Measurements from ENCODE around the gene NHERF2. TPM values are rescaled to one million over a fixed set of nuclear protein-coding genes. Genes with fewer than 3 reads are reported as not detected.
A peak's percentile ranks its signal among the peaks of the same experiment; 100 is the strongest.
"Not testable (repeated sequence)": the region's sequence is repeated elsewhere in the genome, so short reads cannot be mapped to it uniquely, and the experiment has no call there.

Gene NHERF2
- polyA plus RNA-seq, 2 of the 4 experiments (the other 2 are of a cell fraction), result 32.3 to 35.0 TPM

DNA sequence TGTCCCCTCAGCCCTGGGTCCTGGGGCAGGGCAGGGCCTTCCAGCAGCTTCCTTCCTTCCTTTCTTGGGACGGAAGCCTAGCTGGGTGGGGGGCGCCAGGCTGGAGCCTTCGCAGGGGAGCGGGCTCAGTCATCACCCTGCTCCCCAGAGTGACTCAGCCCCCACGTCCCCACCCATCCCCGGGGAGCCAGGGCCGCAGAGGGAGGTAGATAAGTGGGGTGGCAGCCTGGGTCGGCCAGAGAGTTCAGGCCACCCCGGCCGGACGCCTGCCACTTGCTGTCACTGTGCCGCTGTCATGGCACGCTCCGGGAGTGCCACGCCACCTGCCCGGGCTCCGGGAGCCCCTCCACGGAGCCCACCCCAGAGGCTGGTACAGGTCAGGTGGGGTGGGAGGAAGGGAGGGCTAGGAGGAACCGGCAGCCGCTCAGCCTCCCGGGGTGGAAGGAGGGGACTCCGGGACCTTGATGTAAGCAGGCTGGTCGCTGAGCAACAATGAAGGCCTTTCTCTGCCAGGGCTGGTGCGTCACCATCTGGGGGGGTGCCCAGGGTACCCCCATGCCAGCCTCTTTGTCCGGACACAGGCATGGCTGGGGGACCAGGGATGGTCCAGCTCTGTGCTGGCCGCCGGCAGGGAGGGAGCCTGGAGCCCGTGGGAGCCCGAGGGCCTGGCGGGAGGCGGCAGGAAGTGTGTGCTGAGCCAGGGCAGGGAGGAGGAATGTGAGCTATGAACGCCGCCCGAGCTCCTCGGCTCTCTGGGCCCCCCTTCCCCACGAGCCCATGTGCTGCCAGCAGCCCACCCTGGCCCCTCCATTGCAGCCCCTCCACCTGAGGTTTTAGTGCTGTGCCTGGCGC, 6.6 kb downstream of the NHERF2 start:
- peak; percentile 55 to 69 for ATAC-seq
- peak in 1 of 2 experiments; percentile 65 for DNase-seq (ENCODE audit: low read depth in 1 of 2, low spot score in 1 of 2)
- Histone ChIP-seq H3K4me3 (peak overlapping the region; percentile 25; the same call in 2 of the 3 replicates), H3K27ac (peak overlapping the region; percentile 82 to 90), H3K4me1 (peaks cover 62% of the 10 kb centered on the region), H3K9me3 (no peaks in the 10 kb centered on the region), H3K4me2 (peak overlapping the region; percentile 66)
- 22% methylated on average over 18 of the region's 37 CpGs for WGBS (ENCODE audit: missing lambda C conversion rate)
- no peak for FAIRE-seq
- ChIA-PET CTCF (interaction anchor here (0.6 to 3.2 kb wide), 5 partner anchors 10 to 30 kb away, joined by 3 to 21 read pairs (median 4); no protein-coding TSS in a partner anchor), POLR2A (interaction anchor here (0.6 kb wide), 1 partner anchor 69 kb away, joined by 3 read pairs; no protein-coding TSS in a partner anchor)
- no peak for TF ChIP-seq RFX5 (IDR thresholded peaks at IDR 0.05)
- no peak for TF ChIP-seq EHMT2 (IDR thresholded peaks at IDR 0.05; ENCODE audit: low read depth)
- TF ChIP-seq POLR2A (IDR thresholded peaks at IDR 0.05; ENCODE audit: low read length), result 0 out of 2 replicates have a peak, but pooled peaks have one; percentile 11
- TF ChIP-seq HOXA7 (CRISPR knock-in tag; IDR thresholded peaks at IDR 0.05), result no peak
- TF ChIP-seq, protein P1, sequence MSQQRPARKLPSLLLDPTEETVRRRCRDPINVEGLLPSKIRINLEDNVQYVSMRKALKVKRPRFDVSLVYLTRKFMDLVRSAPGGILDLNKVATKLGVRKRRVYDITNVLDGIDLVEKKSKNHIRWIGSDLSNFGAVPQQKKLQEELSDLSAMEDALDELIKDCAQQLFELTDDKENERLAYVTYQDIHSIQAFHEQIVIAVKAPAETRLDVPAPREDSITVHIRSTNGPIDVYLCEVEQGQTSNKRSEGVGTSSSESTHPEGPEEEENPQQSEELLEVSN (IDR thresholded peaks at IDR 0.05; ENCODE audit: borderline replicate concordance, low read depth), result peak; percentile 64; the same call in 1 of the 2 replicates
- TF ChIP-seq CBX2 (IDR thresholded peaks at IDR 0.05; ENCODE audit: borderline replicate concordance, low read depth), result no peak
- no peak for TF ChIP-seq CEBPB (IDR thresholded peaks at IDR 0.05)

DNA sequence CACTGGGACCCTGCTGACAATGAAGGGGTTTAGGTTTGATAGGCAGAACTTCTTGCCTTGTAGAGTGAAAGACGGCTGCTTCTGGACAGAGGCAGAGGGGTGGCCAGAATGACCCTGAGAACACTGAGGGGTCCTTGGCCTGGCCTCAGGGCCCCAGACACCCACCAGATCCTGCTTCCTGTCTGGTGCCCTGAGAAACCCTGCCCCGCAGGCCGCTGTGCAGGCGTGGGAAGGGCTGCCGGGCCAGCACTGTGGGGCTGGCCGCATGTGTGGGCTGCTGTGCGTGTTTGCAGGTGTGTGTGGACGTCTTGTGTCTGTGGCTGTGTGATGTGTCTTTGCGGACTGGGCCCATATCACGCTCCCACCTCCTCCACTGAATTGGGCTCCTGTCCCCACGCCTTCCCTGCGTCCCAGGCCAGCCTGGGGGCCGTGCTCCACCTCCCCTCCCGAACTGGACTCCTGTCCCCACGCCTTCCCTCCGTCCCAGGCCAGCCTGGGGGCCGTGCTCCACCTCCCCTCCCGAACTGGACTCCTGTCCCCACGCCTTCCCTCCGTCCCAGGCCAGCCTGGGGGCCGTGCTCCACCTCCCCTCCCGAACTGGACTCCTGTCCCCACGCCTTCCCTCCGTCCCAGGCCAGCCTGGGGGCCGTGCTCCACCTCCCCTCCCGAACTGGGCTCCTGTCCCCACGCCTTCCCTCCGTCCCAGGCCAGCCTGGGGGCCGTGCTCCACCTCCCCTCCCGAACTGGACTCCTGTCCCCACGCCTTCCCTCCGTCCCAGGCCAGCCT, 7.4 kb downstream of the NHERF2 start:
- ATAC-seq, result peak; percentile 9; a peak in 4 of 6 replicates
- peak; percentile 22; the same call in 1 of the 2 replicates for TF ChIP-seq HOXB13 (CRISPR knock-in tag; IDR thresholded peaks at IDR 0.05; ENCODE audit: low read depth)
- 78% methylated on average over 16 of the region's 32 CpGs for WGBS (ENCODE audit: missing lambda C conversion rate)
- Histone ChIP-seq H3K27ac (peak overlapping the region; percentile 90 to 93), H3K4me3 (peak overlapping the region; percentile 25; the same call in 2 of the 3 replicates), H3K4me2 (peak overlapping the region; percentile 88), H3K4me1 (peaks cover 70% of the 10 kb centered on the region)
- CTCF ChIA-PET, result interaction anchor here (0.6 to 3.2 kb wide), 6 partner anchors 11 to 31 kb away, joined by 3 to 21 read pairs (median 4); partner anchors contain the start of genes NTHL1 and TSC2
- FAIRE-seq; POLR2A ChIA-PET; DNase-seq (ENCODE audit: low read depth in 1 of 2, low spot score in 1 of 2); H3K9me3 ChIP-seq: not testable (repeated sequence)

DNA sequence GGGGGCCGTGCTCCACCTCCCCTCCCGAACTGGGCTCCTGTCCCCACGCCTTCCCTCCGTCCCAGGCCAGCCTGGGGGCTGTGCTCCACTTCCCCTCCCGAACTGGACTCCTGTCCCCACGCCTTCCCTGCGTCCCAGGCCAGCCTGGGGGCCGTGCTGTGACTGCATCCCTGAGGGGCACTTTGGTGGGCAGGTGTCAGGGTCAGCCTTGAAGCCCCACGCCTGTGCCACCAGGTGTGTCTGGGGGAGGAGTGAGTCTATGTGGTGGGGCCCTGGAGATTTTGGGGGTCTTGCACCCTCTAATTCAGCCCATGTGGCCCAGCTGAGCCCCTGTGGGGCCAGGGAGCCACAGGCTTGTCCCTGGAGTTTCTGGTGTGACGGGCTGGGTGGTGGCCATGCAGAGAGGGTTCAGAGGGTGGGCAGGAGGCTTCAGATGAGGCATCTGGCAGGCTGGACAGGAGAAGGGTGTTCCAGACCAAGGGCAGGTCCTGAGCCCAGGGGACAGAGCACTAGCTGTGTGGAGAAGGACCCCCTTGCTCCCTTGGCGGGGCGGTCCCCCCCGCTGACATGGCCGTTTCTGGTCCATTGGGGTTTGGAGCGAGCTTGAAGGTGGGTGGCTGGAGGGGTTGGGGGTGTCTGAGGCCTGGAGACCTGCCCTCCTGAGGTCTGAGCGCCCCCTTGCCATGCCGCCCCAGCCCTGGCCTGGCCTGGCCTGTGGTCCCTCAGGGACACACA, 8.2 kb downstream of the NHERF2 start:
- H3K27ac ChIP-seq, result peak overlapping the region; percentile 90 to 93
- TF ChIP-seq JUN (IDR thresholded peaks at IDR 0.05) (no peak), POLR2AphosphoS2 (conservative IDR thresholded peaks at IDR 0.05; ENCODE audit: low read length) (no peak)
- TF ChIP-seq, protein P2, sequence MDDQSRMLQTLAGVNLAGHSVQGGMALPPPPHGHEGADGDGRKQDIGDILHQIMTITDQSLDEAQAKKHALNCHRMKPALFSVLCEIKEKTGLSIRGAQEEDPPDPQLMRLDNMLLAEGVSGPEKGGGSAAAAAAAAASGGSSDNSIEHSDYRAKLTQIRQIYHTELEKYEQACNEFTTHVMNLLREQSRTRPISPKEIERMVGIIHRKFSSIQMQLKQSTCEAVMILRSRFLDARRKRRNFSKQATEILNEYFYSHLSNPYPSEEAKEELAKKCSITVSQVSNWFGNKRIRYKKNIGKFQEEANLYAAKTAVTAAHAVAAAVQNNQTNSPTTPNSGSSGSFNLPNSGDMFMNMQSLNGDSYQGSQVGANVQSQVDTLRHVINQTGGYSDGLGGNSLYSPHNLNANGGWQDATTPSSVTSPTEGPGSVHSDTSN (IDR thresholded peaks at IDR 0.05), result no peak

More for the DNA sequence above, 8.2 kb downstream of the NHERF2 start:
- Histone ChIP-seq H3K4me1 (peaks cover 78% of the 10 kb centered on the region), H3K4me2 (peak overlapping the region; percentile 88), H3K9me3 (no peaks in the 10 kb centered on the region), H3K4me3 (0 out of 3 replicates have a peak overlapping the region, but pooled peaks have one; percentile 3)
- CTCF ChIA-PET, result interaction anchor here (0.9 to 3.1 kb wide), 7 partner anchors 10 to 106 kb away, joined by 3 to 20 read pairs (median 4); partner anchors contain the start of genes NTHL1 and TSC2
- POLR2A ChIA-PET, result interaction anchor here (1.2 kb wide), 1 partner anchor 13 kb away, joined by 3 read pairs; the partner anchor contains the start of genes NTHL1 and TSC2
- FAIRE-seq (no peak), ATAC-seq (no peak), DNase-seq (ENCODE audit: low read depth in 1 of 2, low spot score in 1 of 2) (no peak)
- WGBS (ENCODE audit: missing lambda C conversion rate), result 96% methylated on average over 4 of the region's 17 CpGs
